Esophagus squamous epithelium (tissue), 5 donors: ENCODE results near the gene ZBTB4. TPM values are rescaled to one million over a fixed set of nuclear protein-coding genes. Genes with fewer than 3 reads are reported as not detected.

Source experiments
- DNase-seq: peaks from one replicate; lab custom pipeline; 2025; lab: John Stamatoyannopoulos, UW
- H3K27ac ChIP-seq, 4 donors: fragments of 200-600 bp; sonication (generic); one replicate each; pipeline ENCODE4 v1.5.1; 2016 to 2019; ENCODE audit warnings: mild to moderate bottlenecking in 1 of 4
- H3K27me3 ChIP-seq, 4 donors: fragments of 200-600 bp; sonication (generic); 1 replicate in 3 of 4; 2 replicates in 1 of 4; pipeline versions ENCODE4 v1.5.1 to v1.6.0; 2017 to 2021; ENCODE audit warnings: antibody characterized with exemption in 1 of 4
- H3K36me3 ChIP-seq, 3 donors: fragments of 200-600 bp; sonication (generic); one replicate each; pipeline ENCODE4 v1.5.1; 2016 to 2019
- H3K4me1 ChIP-seq, 3 donors: fragments of 200-600 bp; sonication (generic); one replicate each; pipeline ENCODE4 v1.5.1; 2017 to 2019
- H3K4me3 ChIP-seq, 4 donors: fragments of 200-600 bp; sonication (generic); 1 replicate in 3 of 4; 2 replicates in 1 of 4; pipeline ENCODE4 v1.5.1; 2016 to 2019; ENCODE audit warnings: mild to moderate bottlenecking in 2 of 4, moderate library complexity in 1 of 4
- H3K9me3 ChIP-seq, 3 donors: fragments of 200-600 bp; sonication (generic); one replicate each; pipeline ENCODE4 v1.5.1; 2016 to 2019
- POLR2A ChIP-seq, 4 donors: fragments of 450-650 bp; IDR thresholded peaks; one replicate each; pipeline ENCODE4 v1.6.1; 2017; ENCODE audit warnings: antibody characterized with exemption in 4 of 4, mild to moderate bottlenecking in 4 of 4, moderate library complexity in 3 of 4
- WGBS, 2 donors: methylation state at CpG; one replicate each; pipeline ENCODE4 v1.1.5; 2018; 5-methylcytosine and 5-hydroxymethylcytosine counted together
- intact Hi-C: fragments of 100-400 bp; cut with DNase I; formaldehyde crosslinking; loops from one replicate; pipeline ENCODE4 v1.15.0; 2022
- total RNA-seq, 4 donors: library from RNA; depleted of rRNA; stranded (reverse); fragments of >200 nt; gene quantifications; one replicate each; pipeline ENCODE4 v1.1.0, GENCODE V29; 2016
- TF ChIP-seq, protein P1 (sequence below), 6 experiments: fragments of 450-650 bp in 4 of 6; fragments of 200-600 bp in 2 of 6; sonication (generic) in 2 of 6; IDR thresholded peaks; one replicate each; pipeline ENCODE4 v1.5.1; 2016 to 2019; ENCODE audit warnings: antibody characterized with exemption in 6 of 6, mild to moderate bottlenecking in 4 of 6, moderate library complexity in 4 of 6
- donor health status: DM: yes; HTN: yes; CAD: no.

The ZBTB4 gene
- total RNA-seq, 4 donors from 2014 or later: 13.4 to 35.1 (median 28.5) TPM

DNA sequence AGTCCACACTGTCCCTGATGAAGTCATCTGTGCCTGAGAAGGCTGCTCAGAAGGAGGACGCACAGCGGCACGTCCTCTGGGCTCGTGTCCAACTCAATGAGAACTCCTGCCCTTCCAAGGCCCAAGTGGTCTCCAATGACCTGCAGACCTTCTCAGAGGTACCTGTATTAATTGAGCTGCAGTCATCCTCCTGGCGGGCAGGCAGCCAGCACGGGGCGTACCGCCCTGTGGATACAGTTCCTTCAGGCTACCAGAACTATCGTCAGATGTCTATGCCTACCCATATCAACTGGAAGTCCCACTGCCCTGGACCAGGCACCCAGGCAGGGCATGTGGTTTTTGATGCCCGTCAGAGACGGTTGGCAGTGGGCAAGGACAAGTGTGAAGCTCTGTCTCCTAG lies 47.1 kb downstream of the ZBTB4 start:
- peaks cover 0 to 22% (median 0%) of the 10 kb centered on the region in 4 donors for H3K27me3 ChIP-seq
- H3K9me3 ChIP-seq: no peaks in the 10 kb centered on the region
- DNase-seq: no peak
- no peaks in the 10 kb centered on the region for H3K36me3 ChIP-seq
- H3K4me1 ChIP-seq: peaks cover 15 to 27% (median 22%) of the 10 kb centered on the region in 3 donors
- intact Hi-C loops: no loop called here
- 90 to 100% methylated on average over 2 to 9 of the region's 11 CpGs for WGBS, 2 donors
- H3K27ac ChIP-seq: no peak overlapping the region
- no peak overlapping the region for H3K4me3 ChIP-seq
- TF ChIP-seq, protein P1, sequence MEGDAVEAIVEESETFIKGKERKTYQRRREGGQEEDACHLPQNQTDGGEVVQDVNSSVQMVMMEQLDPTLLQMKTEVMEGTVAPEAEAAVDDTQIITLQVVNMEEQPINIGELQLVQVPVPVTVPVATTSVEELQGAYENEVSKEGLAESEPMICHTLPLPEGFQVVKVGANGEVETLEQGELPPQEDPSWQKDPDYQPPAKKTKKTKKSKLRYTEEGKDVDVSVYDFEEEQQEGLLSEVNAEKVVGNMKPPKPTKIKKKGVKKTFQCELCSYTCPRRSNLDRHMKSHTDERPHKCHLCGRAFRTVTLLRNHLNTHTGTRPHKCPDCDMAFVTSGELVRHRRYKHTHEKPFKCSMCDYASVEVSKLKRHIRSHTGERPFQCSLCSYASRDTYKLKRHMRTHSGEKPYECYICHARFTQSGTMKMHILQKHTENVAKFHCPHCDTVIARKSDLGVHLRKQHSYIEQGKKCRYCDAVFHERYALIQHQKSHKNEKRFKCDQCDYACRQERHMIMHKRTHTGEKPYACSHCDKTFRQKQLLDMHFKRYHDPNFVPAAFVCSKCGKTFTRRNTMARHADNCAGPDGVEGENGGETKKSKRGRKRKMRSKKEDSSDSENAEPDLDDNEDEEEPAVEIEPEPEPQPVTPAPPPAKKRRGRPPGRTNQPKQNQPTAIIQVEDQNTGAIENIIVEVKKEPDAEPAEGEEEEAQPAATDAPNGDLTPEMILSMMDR (IDR thresholded peaks at IDR 0.05): no peak
- no peak for TF ChIP-seq POLR2A (IDR thresholded peaks at IDR 0.05)

DNA sequence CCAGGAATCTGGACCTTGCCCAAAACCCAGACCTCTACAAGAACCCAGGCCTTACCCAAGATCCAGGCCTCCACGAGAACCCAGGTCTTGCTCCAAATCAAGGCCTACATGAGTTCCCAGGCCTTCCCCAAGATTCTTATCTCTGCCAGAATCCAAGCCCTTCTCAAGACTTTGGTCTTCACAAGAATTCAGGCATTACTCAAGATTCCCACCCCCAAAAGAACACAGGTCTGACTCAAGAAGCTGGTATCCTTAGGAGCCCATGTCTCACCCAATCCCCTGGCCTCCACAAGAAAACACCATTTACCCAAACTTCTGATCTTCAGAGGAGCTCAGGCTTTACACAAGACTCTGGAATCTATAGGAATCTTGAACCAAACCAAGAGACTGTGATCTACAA lies 48.2 kb downstream of the ZBTB4 start:
- DNase-seq: no peak
- intact Hi-C loops: no loop called here
- 64% methylated on average over 1 of the region's 1 CpG; no CpG with 5 or more reads in 1 of the 2 donors for WGBS, 2 donors
- TF ChIP-seq, protein P1 (IDR thresholded peaks at IDR 0.05): no peak
- TF ChIP-seq POLR2A (IDR thresholded peaks at IDR 0.05): no peak
- H3K36me3 ChIP-seq: no peaks in the 10 kb centered on the region
- H3K27ac ChIP-seq: no peak overlapping the region
- no peaks in the 10 kb centered on the region for H3K9me3 ChIP-seq
- H3K4me1 ChIP-seq: peaks cover 5 to 16% (median 13%) of the 10 kb centered on the region in 3 donors
- H3K27me3 ChIP-seq: peaks cover 0 to 17% (median 0%) of the 10 kb centered on the region in 4 donors
- no peak overlapping the region for H3K4me3 ChIP-seq

GRCh38 chr17:7429722-7430121 lies 49.7 kb downstream of the ZBTB4 start:
- Histone ChIP-seq H3K4me3 (no peak overlapping the region), H3K4me1 (peaks cover 0 to 3% (median 1%) of the 10 kb centered on the region in 3 donors), H3K36me3 (no peaks in the 10 kb centered on the region), H3K27me3 (peaks cover 0 to 5% (median 0%) of the 10 kb centered on the region in 4 donors), H3K9me3 (no peaks in the 10 kb centered on the region), H3K27ac (no peak overlapping the region)
- WGBS, 2 donors: 93 to 98% methylated on average over 7 to 8 of the region's 10 CpGs
- DNase-seq: no peak
- TF ChIP-seq POLR2A (IDR thresholded peaks at IDR 0.05): no peak
- TF ChIP-seq, protein P1 (IDR thresholded peaks at IDR 0.05): no peak
- intact Hi-C loops: no loop called here

DNA sequence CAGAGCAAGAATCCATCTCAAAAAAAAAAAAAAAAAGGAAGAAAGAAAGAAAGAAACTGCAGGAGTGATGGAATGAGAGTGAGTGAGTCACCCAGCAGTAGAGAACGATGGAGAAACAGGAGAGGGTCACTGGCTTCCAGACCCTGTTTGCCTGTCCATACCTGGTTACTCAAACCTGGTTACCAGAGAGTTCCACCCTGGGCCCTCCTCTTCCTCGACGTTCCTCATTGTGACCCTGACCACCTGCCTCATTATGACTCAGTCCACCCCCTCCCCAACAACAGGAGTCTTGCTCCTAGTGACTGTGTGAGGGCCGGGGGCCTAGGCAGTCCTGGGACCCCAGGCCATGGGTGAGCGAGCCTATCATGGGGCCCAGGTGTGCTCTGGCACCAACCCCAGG lies 50.9 kb downstream of the ZBTB4 start, which contains the start of gene SPEM3:
SPEM3 (plus strand) TSS at position 301 of the 400 bp plus-strand sequence; CDS start at position 347, 46 bp downstream.
- WGBS, 2 donors: 58 to 73% methylated on average over 3 to 5 of the region's 5 CpGs
- H3K9me3 ChIP-seq: no peaks in the 10 kb centered on the region
- DNase-seq: no peak
- no peaks in the 10 kb centered on the region for H3K36me3 ChIP-seq
- no peak within 1 kb of the TSS for H3K4me3 ChIP-seq
- H3K4me1 ChIP-seq: no peaks in the 10 kb centered on the region
- TF ChIP-seq, protein P1 (IDR thresholded peaks at IDR 0.05): no peak
- no peak for TF ChIP-seq POLR2A (IDR thresholded peaks at IDR 0.05)
- no peaks in the 10 kb centered on the region for H3K27me3 ChIP-seq
- H3K27ac ChIP-seq: no peak within 1 kb of the TSS
- intact Hi-C loops: no loop called here

- H3K36me3 ChIP-seq: no peaks in the 10 kb centered on the region
- intact Hi-C loops: no loop called here
- H3K4me1 ChIP-seq: no peaks in the 10 kb centered on the region
- H3K27ac ChIP-seq: no peak overlapping the region
- H3K4me3 ChIP-seq: no peak overlapping the region
- WGBS, 2 donors: 88 to 93% methylated on average over 5 to 7 of the region's 7 CpGs
- TF ChIP-seq, protein P1 (IDR thresholded peaks at IDR 0.05): no peak
- no peak for TF ChIP-seq POLR2A (IDR thresholded peaks at IDR 0.05)
- H3K27me3 ChIP-seq: no peaks in the 10 kb centered on the region
- H3K9me3 ChIP-seq: no peaks in the 10 kb centered on the region
- DNase-seq: no peak
Measured at GRCh38 chr17:7427549-7427948, 51.9 kb downstream of the ZBTB4 start.
